Erythroblast (primary cell): ENCODE measurements around the gene CXCR3.
"Not testable (repeated sequence)": the region's sequence is repeated elsewhere in the genome, so short reads cannot be mapped to it uniquely, and the experiment has no call there.

Experiments
- GATA1 ChIP-seq: IDR thresholded peaks from 2 replicates; pipeline ENCODE4 v1.6.1; 2011; ENCODE audit warnings: low read depth, mild to moderate bottlenecking, control low read depth, low read length, moderate library complexity
- POLR2A ChIP-seq: IDR thresholded peaks from 2 replicates; pipeline ENCODE4 v1.6.1; 2011; ENCODE audit warnings: mild to moderate bottlenecking, low read length

GRCh38 chrX:71611736-71612135, 6.6 kb downstream of the CXCR3 start:
- not testable (repeated sequence) for TF ChIP-seq POLR2A, GATA1
